WTC11 (cell line): Measurements from ENCODE around the gene CPNE4. TPM values are rescaled to one million over a fixed set of nuclear protein-coding genes. Genes with fewer than 3 reads are reported as not detected.

Experiments
- ATAC-seq: fragments of 200-7000 bp; cut with Tn5 transposase; 2 replicates; pipeline ENCODE4 v1.10.0; 2021; ENCODE audit warnings: mild to moderate bottlenecking, moderate library complexity
- CTCF ChIA-PET: fragments of 300-600 bp; sonication (Branson Sonifier 250); formaldehyde crosslinking; loops from one replicate; lab custom pipeline; 2021; ENCODE audit warnings: antibody characterized with exemption; lab: Charles Lee
- POLR2A ChIA-PET: fragments of 350-600 bp; sonication (Branson Sonifier 250); formaldehyde crosslinking; loops from one replicate; lab custom pipeline; 2021; ENCODE audit warnings: antibody characterized with exemption; lab: Charles Lee
- DNase-seq: peaks from one replicate; pipeline ENCODE4 v3.0.0; 2021; ENCODE audit warnings: low spot score
- H3K27ac Mint-ChIP-seq: 2 replicates; pipeline ENCODE4 v1.8.0; 2021; ENCODE audit warnings: mixed read lengths
- H3K27me3 Mint-ChIP-seq: 2 replicates; pipeline ENCODE4 v1.8.0; 2021; ENCODE audit warnings: low read depth, mild to moderate bottlenecking, moderate library complexity, mixed read lengths
- H3K36me3 Mint-ChIP-seq: 2 replicates; pipeline ENCODE4 v1.8.0; 2021; ENCODE audit warnings: mixed read lengths
- H3K4me1 Mint-ChIP-seq: 2 replicates; pipeline ENCODE4 v1.8.0; 2022; ENCODE audit warnings: mixed read lengths
- H3K4me3 Mint-ChIP-seq: 2 replicates; pipeline ENCODE4 v1.8.0; 2021; ENCODE audit warnings: mild to moderate bottlenecking, moderate library complexity, mixed read lengths
- H3K9me3 Mint-ChIP-seq: 2 replicates; pipeline ENCODE4 v1.8.0; 2021; ENCODE audit warnings: mixed read lengths
- ATF2 ChIP-seq: sonication (generic); formaldehyde crosslinking; IDR thresholded peaks from 2 replicates; pipeline ENCODE4 v1.8.1; 2022; ENCODE audit warnings: low read depth, missing genetic modification reagents, borderline replicate concordance
- ATF3 ChIP-seq: sonication (generic); formaldehyde crosslinking; conservative IDR thresholded peaks from 2 replicates; pipeline ENCODE4 v1.8.1; 2022; ENCODE audit warnings: mild to moderate bottlenecking, missing genetic modification reagents
- CTCF ChIP-seq: fragments of 200-600 bp; IDR thresholded peaks from 2 replicates; pipeline ENCODE4 v1.8.0; 2022; ENCODE audit warnings: antibody characterized with exemption
- ERG ChIP-seq: fragments of 250-450 bp; sonication (Bioruptor Pico); IDR thresholded peaks from 2 replicates; pipeline ENCODE4 v1.8.0; 2021; ENCODE audit warnings: mild to moderate bottlenecking
- FOXP4 ChIP-seq: sonication (generic); formaldehyde crosslinking; IDR thresholded peaks from 2 replicates; pipeline ENCODE4 v1.8.0; 2022; ENCODE audit warnings: mild to moderate bottlenecking, missing genetic modification reagents
- GTF2I ChIP-seq: fragments of 250-450 bp; sonication (Bioruptor Pico); conservative IDR thresholded peaks from 2 replicates; pipeline ENCODE4 v1.4.0; 2021; ENCODE audit warnings: mild to moderate bottlenecking
- HMGXB4 ChIP-seq: sonication (generic); formaldehyde crosslinking; IDR thresholded peaks from 2 replicates; pipeline ENCODE4 v1.8.1; 2023; ENCODE audit warnings: mild to moderate bottlenecking, moderate library complexity, missing genetic modification reagents
- MXD4 ChIP-seq: fragments of 250-450 bp; sonication (Bioruptor Pico); IDR thresholded peaks from 2 replicates; pipeline ENCODE4 v1.8.0; 2021; ENCODE audit warnings: mild to moderate bottlenecking, moderate library complexity, borderline replicate concordance
- MYBL2 ChIP-seq: sonication (generic); formaldehyde crosslinking; IDR thresholded peaks from 2 replicates; pipeline ENCODE4 v1.8.1; 2023; ENCODE audit warnings: mild to moderate bottlenecking, moderate library complexity, missing genetic modification reagents
- NFE2L1 ChIP-seq: sonication (generic); formaldehyde crosslinking; IDR thresholded peaks from 2 replicates; pipeline ENCODE4 v1.8.1; 2023; ENCODE audit warnings: missing genetic modification reagents
- NFYB ChIP-seq: sonication (generic); formaldehyde crosslinking; conservative IDR thresholded peaks from 2 replicates; pipeline ENCODE4 v1.8.0; 2022; ENCODE audit warnings: low read depth, missing genetic modification reagents
- NR1H2 ChIP-seq: sonication (generic); formaldehyde crosslinking; IDR thresholded peaks from 2 replicates; pipeline ENCODE4 v1.9.0; 2021; ENCODE audit warnings: mild to moderate bottlenecking, moderate library complexity, missing genetic modification reagents
- PRDM15 ChIP-seq: sonication (generic); formaldehyde crosslinking; IDR thresholded peaks from 2 replicates; pipeline ENCODE4 v1.8.0; 2022; ENCODE audit warnings: missing genetic modification reagents
- SP1 ChIP-seq: sonication (generic); formaldehyde crosslinking; conservative IDR thresholded peaks from 2 replicates; pipeline ENCODE4 v1.8.1; 2022; ENCODE audit warnings: missing genetic modification reagents
- STAT6 ChIP-seq: sonication (generic); formaldehyde crosslinking; conservative IDR thresholded peaks from 2 replicates; pipeline ENCODE4 v1.8.1; 2023; ENCODE audit warnings: mild to moderate bottlenecking, low read depth, missing genetic modification reagents, moderate library complexity
- TEAD4 ChIP-seq: sonication (generic); formaldehyde crosslinking; IDR thresholded peaks from 2 replicates; pipeline ENCODE4 v1.8.0; 2022; ENCODE audit warnings: mild to moderate bottlenecking, missing genetic modification reagents
- ZNF121 ChIP-seq: sonication (generic); formaldehyde crosslinking; IDR thresholded peaks from 2 replicates; pipeline ENCODE4 v1.8.0; 2023; ENCODE audit warnings: missing genetic modification reagents
- ZNF232 ChIP-seq: sonication (generic); formaldehyde crosslinking; IDR thresholded peaks from 2 replicates; pipeline ENCODE4 v1.8.0; 2022; ENCODE audit warnings: mild to moderate bottlenecking, missing genetic modification reagents
- ZNF263 ChIP-seq: sonication (generic); formaldehyde crosslinking; IDR thresholded peaks from 2 replicates; pipeline ENCODE4 v1.8.1; 2022; ENCODE audit warnings: low read depth, mild to moderate bottlenecking, moderate library complexity, missing genetic modification reagents
- ZNF396 ChIP-seq: fragments of 250-450 bp; sonication (Bioruptor Pico); IDR thresholded peaks from 2 replicates; pipeline ENCODE4 v1.8.0; 2021; ENCODE audit warnings: mild to moderate bottlenecking, moderate library complexity, borderline replicate concordance
- ZNF671 ChIP-seq: fragments of 250-450 bp; sonication (Bioruptor Pico); IDR thresholded peaks from 2 replicates; pipeline ENCODE4 v1.8.0; 2021; ENCODE audit warnings: mild to moderate bottlenecking
- total RNA-seq: library from RNA; stranded (reverse); gene quantifications from 3 replicates; pipeline ENCODE4 v1.2.3, GENCODE V29; 2021

Gene CPNE4
- total RNA-seq, 1 experiment from 2014 or later: 2.4 TPM

- no peak overlapping the region for H3K4me3 Mint-ChIP-seq
- H3K36me3 Mint-ChIP-seq: no peaks in the 10 kb centered on the region
- TF ChIP-seq ZNF671 (CRISPR knock-in tag) (no peak), FOXP4 (no peak), NFE2L1 (CRISPR knock-in tag) (no peak), ZNF263 (CRISPR knock-in tag) (no peak), ZNF396 (no peak), ZNF121 (CRISPR knock-in tag) (no peak), STAT6 (CRISPR knock-in tag) (no peak), HMGXB4 (CRISPR knock-in tag) (no peak), CTCF (no peak), MXD4 (no peak), MYBL2 (CRISPR knock-in tag) (no peak), NR1H2 (CRISPR knock-in tag) (no peak), ATF3 (no peak)
- H3K27ac Mint-ChIP-seq: no peak overlapping the region
- peaks cover 26% of the 10 kb centered on the region for H3K4me1 Mint-ChIP-seq
- H3K9me3 Mint-ChIP-seq: no peaks in the 10 kb centered on the region
- no peaks in the 10 kb centered on the region for H3K27me3 Mint-ChIP-seq
- POLR2A ChIA-PET: no interaction called here
- ATAC-seq (no peak), DNase-seq (no peak)
- CTCF ChIA-PET: no interaction called here
These were observed 502.2 kb downstream of the CPNE4 start for GRCh38 chr3:131532645-131533044.

- Mint-ChIP-seq H3K9me3 (no peaks in the 10 kb centered on the region), H3K27ac (no peak overlapping the region), H3K27me3 (no peaks in the 10 kb centered on the region; the same call in 1 of the 2 replicates), H3K4me1 (peaks cover 19% of the 10 kb centered on the region), H3K36me3 (no peaks in the 10 kb centered on the region), H3K4me3 (no peak overlapping the region)
- POLR2A ChIA-PET: interaction anchor here (0.6 kb wide), 1 partner anchor 16 kb away, joined by 8 read pairs; no protein-coding TSS in a partner anchor
- no peak for DNase-seq
- CTCF ChIA-PET: interaction anchor here (0.9 to 1.1 kb wide), 2 partner anchors 19 to 38 kb away, joined by 4 to 5 read pairs; no protein-coding TSS in a partner anchor
- no peak for ATAC-seq
- TF ChIP-seq GTF2I (CRISPR knock-in tag) (no peak), PRDM15 (no peak), ZNF396 (no peak), SP1 (CRISPR knock-in tag) (no peak), ZNF232 (CRISPR knock-in tag) (no peak), ATF2 (CRISPR knock-in tag) (no peak), NFYB (CRISPR knock-in tag) (no peak), ERG (no peak), TEAD4 (no peak), MXD4 (no peak)
These were observed 504.0 kb downstream of the CPNE4 start for GRCh38 chr3:131530843-131531242.
